Inflammatory macrophage (primary cell): ENCODE data around the gene AKAP10.
"Not testable (repeated sequence)": the region's sequence is repeated elsewhere in the genome, so short reads cannot be mapped to it uniquely, and the experiment has no call there.

ENCODE experiments used
- DNase-seq, 2 donors: peaks; one replicate each; pipeline ENCODE4 v3.0.0-alpha.2; 2020 to 2022

The AKAP10 gene

GRCh38 chr17:19860647-19861177 is 116.9 kb downstream of the AKAP10 start:
- not testable (repeated sequence) for DNase-seq

GRCh38 chr17:19857640-19858039 is 120.0 kb downstream of the AKAP10 start:
- DNase-seq, result no peak
